H7 (cell line): ENCODE data around the gene CFAP92. TPM values are rescaled to one million over a fixed set of nuclear protein-coding genes. Genes with fewer than 3 reads are reported as not detected.

Experiments
- DNase-seq: peaks from one replicate; pipeline ENCODE4 v3.0.0; 2012
- H3K27me3 ChIP-seq: 2 replicates; pipeline ENCODE4 v1.6.0; 2011; ENCODE audit warnings: mild to moderate bottlenecking, low read length; ENCODE audit not compliant: control insufficient read depth, insufficient read depth
- H3K36me3 ChIP-seq: replicated peaks from 2 replicates; pipeline ENCODE4 v1.5.1; 2011; ENCODE audit warnings: low read length; ENCODE audit not compliant: control insufficient read depth, insufficient read depth
- H3K4me3 ChIP-seq: 2 replicates; pipeline ENCODE4 v1.5.1; 2011; ENCODE audit warnings: low read depth, mild to moderate bottlenecking, control low read depth, low read length, moderate library complexity; ENCODE audit not compliant: insufficient read depth
- total RNA-seq: library from RNA; depleted of rRNA; stranded (reverse); fragments of >200 nt; shearing (Covaris generic); gene quantifications from 2 replicates; pipeline ENCODE4 v1.2.3, GENCODE V29; 2014

CFAP92 gene
- total RNA-seq, 1 experiment from 2014 or later, result 0.87 TPM

GRCh38 chr3:129018751-129019150 is 24.9 kb upstream of the CFAP92 start:
- Histone ChIP-seq H3K4me3 (no peak overlapping the region), H3K27me3 (no peaks in the 10 kb centered on the region)
- DNase-seq, result no peak

DNA sequence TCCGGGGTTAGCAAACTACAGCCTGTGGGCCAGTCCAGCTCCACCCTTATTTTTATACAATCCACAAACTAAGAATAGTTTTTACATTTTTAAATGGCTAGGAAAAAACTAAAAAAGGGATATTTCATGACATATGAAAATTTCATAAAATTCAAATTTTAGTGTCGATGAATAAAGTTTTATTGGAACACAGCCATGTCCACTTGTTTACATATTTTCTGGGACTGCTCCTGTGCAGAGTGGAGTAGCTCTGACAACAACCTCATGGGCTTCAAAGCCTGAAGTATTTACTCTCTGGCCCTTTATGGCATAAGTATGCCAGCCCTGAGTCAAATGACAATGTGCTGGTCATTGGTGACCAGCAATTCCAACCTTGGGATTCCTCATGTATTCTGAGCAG is 24.4 kb upstream of the CFAP92 start:
- no peak for DNase-seq
- Histone ChIP-seq H3K4me3 (no peak overlapping the region), H3K36me3 (no peaks in the 10 kb centered on the region), H3K27me3 (no peaks in the 10 kb centered on the region)

More at GRCh38 chr3:129018751-129019150, 24.9 kb upstream of the CFAP92 start:
- no peaks in the 10 kb centered on the region for H3K36me3 ChIP-seq

DNA sequence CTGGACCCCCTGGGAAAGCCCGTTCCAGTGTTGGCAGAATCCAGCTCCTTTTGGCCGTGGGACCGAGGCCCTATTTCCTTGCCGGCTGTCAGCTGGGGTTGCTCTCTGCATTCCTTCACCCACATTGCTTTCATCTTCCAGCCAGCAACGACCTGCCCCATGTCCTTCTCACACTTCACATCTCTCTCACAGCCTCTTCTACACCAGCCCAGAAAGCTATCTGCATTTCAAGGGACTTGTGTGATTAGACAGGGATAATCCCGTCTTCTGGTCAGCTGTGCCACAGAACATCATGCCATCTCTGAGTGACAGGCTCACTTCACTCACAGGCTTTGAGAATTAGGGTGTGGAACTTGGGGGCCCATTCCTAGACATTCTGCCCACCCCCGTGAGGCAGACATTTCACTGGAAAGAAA is 23.6 kb upstream of the CFAP92 start:
- DNase-seq, result no peak
- no peaks in the 10 kb centered on the region for H3K27me3 ChIP-seq
- no peak overlapping the region for H3K4me3 ChIP-seq
- no peaks in the 10 kb centered on the region for H3K36me3 ChIP-seq

DNA sequence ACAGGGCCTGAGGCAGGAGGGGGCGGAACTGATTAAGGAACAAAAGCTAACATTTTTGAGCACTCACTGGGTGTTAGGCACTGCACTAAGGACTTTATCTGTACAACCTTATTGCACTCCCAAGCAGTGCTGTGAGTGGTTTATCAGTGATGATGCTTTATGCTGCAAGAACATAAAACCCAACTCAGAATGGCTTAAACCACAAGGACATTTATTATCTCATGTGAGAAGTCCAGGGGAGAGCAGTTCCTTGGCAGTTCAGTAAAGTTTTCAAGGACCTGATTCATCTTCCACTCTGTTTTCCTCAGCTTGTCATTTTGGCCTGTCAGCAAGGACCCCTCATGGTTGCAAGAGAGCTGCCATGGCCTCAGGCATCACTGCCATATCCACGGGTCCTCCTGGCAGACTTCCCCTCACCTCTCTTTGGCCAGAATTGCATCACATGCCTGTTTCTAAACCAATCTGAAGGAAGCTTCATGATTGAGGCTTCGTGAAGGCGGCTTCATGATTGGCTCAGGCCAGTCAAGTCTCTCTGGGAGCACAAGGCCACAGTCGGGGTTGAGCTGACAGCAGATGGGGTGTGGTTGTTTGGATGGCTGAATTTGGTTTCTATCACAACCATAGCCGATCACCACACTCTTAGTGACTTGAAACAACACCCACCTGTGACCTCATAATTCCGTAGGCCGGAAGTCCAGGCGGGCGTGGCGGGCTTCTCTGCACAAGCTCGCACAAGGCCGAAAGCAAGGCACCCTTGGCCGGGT is 23.0 kb upstream of the CFAP92 start:
- H3K4me3 ChIP-seq, result no peak overlapping the region
- no peaks in the 10 kb centered on the region for H3K36me3 ChIP-seq
- no peaks in the 10 kb centered on the region for H3K27me3 ChIP-seq
- DNase-seq, result no peak

DNA sequence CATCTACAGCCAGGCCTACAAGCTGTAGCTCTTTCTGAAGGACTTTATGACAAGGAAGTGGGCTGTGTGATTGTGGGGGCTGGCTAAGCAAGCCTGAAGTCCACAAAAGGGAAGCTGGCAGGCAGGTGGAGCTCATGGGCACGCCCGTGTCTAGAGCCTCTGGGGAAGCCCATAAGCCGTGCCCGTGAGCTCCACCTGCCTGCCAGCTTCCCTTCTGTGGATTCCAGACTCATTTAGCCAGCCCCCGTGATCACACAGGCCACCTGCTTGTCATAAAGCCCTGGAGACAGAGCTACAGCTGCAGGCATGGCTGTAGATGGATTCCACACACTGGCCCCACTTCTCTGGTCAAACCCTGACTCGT is 22.5 kb upstream of the CFAP92 start:
- DNase-seq, result no peak
- Histone ChIP-seq H3K4me3 (no peak overlapping the region), H3K27me3 (no peaks in the 10 kb centered on the region), H3K36me3 (no peaks in the 10 kb centered on the region)

DNA sequence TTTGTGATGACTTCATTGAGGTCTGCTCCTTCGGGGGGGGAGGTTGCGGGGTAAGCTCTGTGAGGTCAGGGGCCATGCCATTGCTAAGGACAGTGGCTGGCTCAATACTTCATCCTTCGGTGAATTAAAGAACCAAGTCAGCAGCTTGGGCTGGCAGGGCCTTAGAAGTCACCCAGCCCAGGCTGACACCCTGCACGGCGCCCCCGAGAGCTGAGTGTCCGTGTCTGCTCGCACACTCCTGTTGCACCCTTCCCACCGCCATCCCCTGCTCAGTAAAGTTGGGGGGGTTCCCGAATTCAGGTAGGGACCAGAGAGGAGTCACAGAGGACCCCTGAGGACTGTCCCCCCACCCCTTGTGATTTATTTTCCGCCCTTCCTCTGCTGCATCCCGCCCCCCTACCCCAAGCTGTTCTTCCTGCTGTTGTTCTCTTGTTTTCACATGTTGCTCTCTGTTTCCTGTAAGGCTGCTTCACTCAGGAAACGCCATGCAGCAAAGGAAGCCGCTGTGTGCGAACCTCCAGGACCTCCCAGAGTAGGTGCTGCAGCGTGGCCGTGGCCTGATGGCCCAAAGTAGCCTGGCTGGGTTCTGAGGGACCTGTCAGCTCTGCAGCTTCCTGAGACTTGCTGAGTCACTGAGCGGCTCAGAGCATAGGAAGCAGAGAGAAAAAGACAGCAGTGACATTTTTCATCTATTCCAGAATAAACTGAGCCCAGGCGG is 21.7 kb upstream of the CFAP92 start:
- Histone ChIP-seq H3K27me3 (no peaks in the 10 kb centered on the region), H3K4me3 (no peak overlapping the region), H3K36me3 (no peaks in the 10 kb centered on the region)
- DNase-seq, result no peak

- Histone ChIP-seq H3K36me3 (no peaks in the 10 kb centered on the region), H3K4me3 (no peak overlapping the region), H3K27me3 (no peaks in the 10 kb centered on the region)
- DNase-seq, result no peak
Measured at GRCh38 chr3:129014793-129015345, 21.0 kb upstream of the CFAP92 start.

GRCh38 chr3:129014148-129014547 is 20.3 kb upstream of the CFAP92 start:
- DNase-seq, result no peak
- Histone ChIP-seq H3K36me3 (no peaks in the 10 kb centered on the region), H3K4me3 (no peak overlapping the region), H3K27me3 (no peaks in the 10 kb centered on the region)

- H3K27me3 ChIP-seq, result no peaks in the 10 kb centered on the region
- no peak overlapping the region for H3K4me3 ChIP-seq
- DNase-seq, result peak; percentile 58
- H3K36me3 ChIP-seq, result no peaks in the 10 kb centered on the region
Measured at GRCh38 chr3:129013491-129013891, 19.6 kb upstream of the CFAP92 start.

DNA sequence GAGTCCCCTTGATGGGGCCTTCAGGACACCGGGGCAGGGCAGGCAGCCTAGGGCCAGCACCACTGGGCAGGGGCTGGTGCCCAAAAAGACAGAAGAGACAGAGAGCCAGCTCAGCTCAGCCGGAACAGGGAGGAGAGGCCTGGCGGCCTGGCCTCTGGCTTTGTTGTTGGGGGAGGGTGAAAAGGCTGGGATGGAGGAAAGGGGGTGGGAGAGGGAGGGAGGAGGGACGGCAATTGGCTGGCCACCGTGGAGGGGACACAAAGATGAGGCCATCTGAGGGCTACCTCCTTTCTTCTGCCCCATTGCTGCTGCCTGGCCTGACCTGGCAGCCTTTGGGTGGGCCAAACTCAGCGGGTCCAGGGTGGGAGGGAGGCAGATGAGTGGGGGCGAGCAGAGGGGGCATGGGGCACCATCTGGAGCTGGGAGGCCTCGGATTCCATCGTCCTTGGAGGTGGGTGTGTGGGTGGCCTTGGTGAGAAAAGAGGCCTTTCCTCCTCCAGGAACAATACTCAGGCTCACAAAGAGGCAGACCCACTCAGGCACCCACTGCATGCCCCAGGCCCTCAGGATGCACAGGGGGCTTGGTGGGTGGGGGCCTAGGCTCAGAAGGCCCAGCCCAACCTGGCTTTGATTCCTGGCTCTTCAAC is 16.6 kb upstream of the CFAP92 start:
- H3K4me3 ChIP-seq, result no peak overlapping the region
- no peak for DNase-seq
- no peaks in the 10 kb centered on the region for H3K36me3 ChIP-seq
- peaks cover 2% of the 10 kb centered on the region; the same call in 1 of the 2 replicates for H3K27me3 ChIP-seq

- Histone ChIP-seq H3K36me3 (no peaks in the 10 kb centered on the region), H3K27me3 (peaks cover 5% of the 10 kb centered on the region; the same call in 1 of the 2 replicates), H3K4me3 (no peak overlapping the region)
- no peak for DNase-seq
Measured at GRCh38 chr3:129009266-129009665, 15.4 kb upstream of the CFAP92 start.

DNA sequence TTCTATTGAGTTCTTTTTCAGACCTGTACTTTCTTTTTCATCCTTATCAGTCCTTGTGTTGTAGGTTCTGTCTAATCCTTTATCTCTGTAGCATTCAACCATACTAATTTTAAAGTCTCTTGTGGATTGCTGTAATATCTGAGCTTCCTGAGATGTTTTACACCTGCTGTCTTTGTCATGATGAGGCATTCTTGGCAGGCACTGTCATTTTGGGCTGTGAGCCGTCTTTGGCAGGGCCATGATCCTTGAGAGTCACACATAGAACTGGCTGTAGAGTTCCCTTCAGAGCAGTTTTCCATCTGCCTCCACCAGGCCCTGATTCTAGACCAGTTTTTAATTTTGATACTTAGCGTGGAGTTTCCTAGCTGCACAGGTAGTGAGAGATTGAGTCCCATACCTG is 13.9 kb upstream of the CFAP92 start:
- no peak for DNase-seq
- H3K27me3 ChIP-seq, result peaks cover 18% of the 10 kb centered on the region
- no peak overlapping the region for H3K4me3 ChIP-seq
- no peaks in the 10 kb centered on the region for H3K36me3 ChIP-seq

GRCh38 chr3:129006864-129007263 is 13.0 kb upstream of the CFAP92 start:
- Histone ChIP-seq H3K36me3 (no peaks in the 10 kb centered on the region), H3K27me3 (peaks cover 28% of the 10 kb centered on the region), H3K4me3 (no peak overlapping the region)
- no peak for DNase-seq

DNA sequence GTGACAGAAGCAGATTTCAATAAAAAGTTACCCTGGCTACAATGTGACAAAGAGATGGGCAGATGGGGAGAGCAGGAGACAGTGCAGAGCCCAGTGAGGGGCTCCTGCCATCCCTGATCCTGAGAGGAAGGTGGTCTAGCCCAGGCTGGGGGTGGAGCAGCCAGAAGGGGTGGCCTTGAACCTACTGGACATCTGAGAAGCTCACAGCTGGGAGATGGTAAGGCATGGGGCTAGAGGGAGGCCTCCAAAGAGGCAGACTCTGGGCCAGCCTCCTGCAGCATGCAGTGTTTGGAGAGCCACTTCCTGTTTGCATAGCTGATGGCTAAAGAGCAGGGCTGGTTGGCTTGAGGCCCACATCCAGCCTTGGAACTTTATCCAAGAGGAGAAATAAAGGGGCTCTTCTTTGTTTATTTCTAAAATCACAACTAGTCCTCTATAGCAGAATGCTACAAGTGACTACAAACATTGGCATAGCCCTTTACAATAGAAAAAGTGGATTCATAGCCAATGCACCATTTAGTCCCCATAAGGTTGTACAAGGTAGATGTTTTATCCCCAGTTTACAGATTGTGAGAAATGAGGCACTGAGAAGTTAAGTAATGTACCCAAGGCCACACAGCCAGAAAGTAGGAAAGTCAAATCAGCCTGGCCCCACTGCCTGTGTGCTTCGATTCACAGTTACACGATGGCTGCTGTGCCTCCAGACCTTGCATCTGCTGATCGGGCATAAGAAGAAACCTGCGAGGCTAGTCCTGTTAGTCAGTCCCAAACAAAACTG is 11.8 kb upstream of the CFAP92 start:
- Histone ChIP-seq H3K36me3 (no peaks in the 10 kb centered on the region), H3K4me3 (no peak overlapping the region), H3K27me3 (peaks cover 39% of the 10 kb centered on the region)
- DNase-seq, result no peak
